Adipocyte (in vitro differentiated cells): ENCODE data around the gene VAV3.

Experiments
- DNase-seq: peaks from one replicate; pipeline ENCODE4 v3.0.0-alpha.2; 2015; ENCODE audit warnings: low read depth
- H3K27me3 ChIP-seq: replicated peaks from 2 replicates; pipeline ENCODE4 v1.7.0; 2013; ENCODE audit warnings: mild to moderate bottlenecking, low read length, moderate library complexity; ENCODE audit not compliant: control insufficient read depth, insufficient read depth
- H3K36me3 ChIP-seq: 2 replicates; pipeline ENCODE4 v1.7.0; 2013; ENCODE audit warnings: low read length, mild to moderate bottlenecking, moderate library complexity; ENCODE audit not compliant: control insufficient read depth, insufficient read depth, severe bottlenecking
- H3K4me1 ChIP-seq: 2 replicates; pipeline ENCODE4 v1.7.0; 2013; ENCODE audit warnings: mild to moderate bottlenecking, low read length, moderate library complexity; ENCODE audit not compliant: control insufficient read depth, insufficient read depth
- H3K4me3 ChIP-seq: 2 replicates; pipeline ENCODE4 v1.7.0; 2013; ENCODE audit warnings: mild to moderate bottlenecking, low read length, moderate library complexity
- H3K9ac ChIP-seq: 2 replicates; pipeline ENCODE4 v1.7.0; 2013; ENCODE audit warnings: mild to moderate bottlenecking, low read length, moderate library complexity
- H3K9me3 ChIP-seq: 2 replicates; pipeline ENCODE4 v1.7.0; 2013; ENCODE audit warnings: mild to moderate bottlenecking, low read length, moderate library complexity; ENCODE audit not compliant: control insufficient read depth

The VAV3 gene

GRCh38 chr1:107625405-107626029, 339.5 kb downstream of the VAV3 start:
- Histone ChIP-seq H3K4me3 (no peak overlapping the region), H3K27me3 (no peaks in the 10 kb centered on the region), H3K36me3 (no peaks in the 10 kb centered on the region), H3K9ac (no peak overlapping the region), H3K4me1 (peaks cover 38% of the 10 kb centered on the region), H3K9me3 (no peaks in the 10 kb centered on the region)
- DNase-seq: no peak

GRCh38 chr1:107623431-107623830, 341.5 kb downstream of the VAV3 start:
- no peak for DNase-seq
- Histone ChIP-seq H3K27me3 (no peaks in the 10 kb centered on the region), H3K4me3 (no peak overlapping the region), H3K9ac (no peak overlapping the region), H3K9me3 (no peaks in the 10 kb centered on the region), H3K36me3 (no peaks in the 10 kb centered on the region), H3K4me1 (peaks cover 38% of the 10 kb centered on the region)

- Histone ChIP-seq H3K4me1 (peaks cover 38% of the 10 kb centered on the region), H3K9ac (no peak overlapping the region), H3K9me3 (no peaks in the 10 kb centered on the region), H3K4me3 (no peak overlapping the region), H3K36me3 (no peaks in the 10 kb centered on the region), H3K27me3 (no peaks in the 10 kb centered on the region)
- DNase-seq: peak; percentile 46
These were observed 342.0 kb downstream of the VAV3 start for GRCh38 chr1:107622966-107623365.

GRCh38 chr1:107622535-107622934, 342.4 kb downstream of the VAV3 start:
- Histone ChIP-seq H3K9ac (no peak overlapping the region), H3K27me3 (no peaks in the 10 kb centered on the region), H3K9me3 (no peaks in the 10 kb centered on the region)

GRCh38 chr1:107620753-107621152, 344.2 kb downstream of the VAV3 start:
- Histone ChIP-seq H3K36me3 (no peaks in the 10 kb centered on the region), H3K4me3 (no peak overlapping the region), H3K4me1 (peaks cover 22% of the 10 kb centered on the region), H3K27me3 (no peaks in the 10 kb centered on the region), H3K9ac (no peak overlapping the region), H3K9me3 (no peaks in the 10 kb centered on the region)
- no peak for DNase-seq

More at GRCh38 chr1:107622535-107622934, 342.4 kb downstream of the VAV3 start:
- DNase-seq: no peak
- Histone ChIP-seq H3K36me3 (no peaks in the 10 kb centered on the region), H3K4me3 (no peak overlapping the region), H3K4me1 (peaks cover 38% of the 10 kb centered on the region)

GRCh38 chr1:107618539-107618938, 346.4 kb downstream of the VAV3 start:
- Histone ChIP-seq H3K27me3 (no peaks in the 10 kb centered on the region), H3K4me3 (no peak overlapping the region), H3K4me1 (peaks cover 6% of the 10 kb centered on the region), H3K36me3 (no peaks in the 10 kb centered on the region), H3K9me3 (no peaks in the 10 kb centered on the region), H3K9ac (no peak overlapping the region)
- DNase-seq: no peak

- H3K36me3 ChIP-seq: no peaks in the 10 kb centered on the region
- no peak overlapping the region for H3K4me3 ChIP-seq
- DNase-seq: no peak
- no peaks in the 10 kb centered on the region for H3K9me3 ChIP-seq
- H3K27me3 ChIP-seq: no peaks in the 10 kb centered on the region
- H3K9ac ChIP-seq: no peak overlapping the region
- H3K4me1 ChIP-seq: peaks cover under 1% of the 10 kb centered on the region
These were observed 347.1 kb downstream of the VAV3 start for GRCh38 chr1:107617921-107618320.

- Histone ChIP-seq H3K27me3 (no peaks in the 10 kb centered on the region), H3K9ac (no peak overlapping the region), H3K9me3 (peaks cover 2% of the 10 kb centered on the region), H3K4me1 (no peaks in the 10 kb centered on the region), H3K36me3 (no peaks in the 10 kb centered on the region), H3K4me3 (no peak overlapping the region)
- no peak for DNase-seq
These were observed 347.5 kb downstream of the VAV3 start for GRCh38 chr1:107617456-107617855.

- no peak for DNase-seq
These were observed 355.2 kb downstream of the VAV3 start for GRCh38 chr1:107609808-107610207.

GRCh38 chr1:107604825-107605224, 360.2 kb downstream of the VAV3 start:
- no peak overlapping the region for H3K9ac ChIP-seq
- H3K4me1 ChIP-seq: no peaks in the 10 kb centered on the region
- H3K27me3 ChIP-seq: no peaks in the 10 kb centered on the region
- peaks cover 8% of the 10 kb centered on the region for H3K9me3 ChIP-seq
- no peaks in the 10 kb centered on the region for H3K36me3 ChIP-seq
- H3K4me3 ChIP-seq: no peak overlapping the region
- no peak for DNase-seq

More at GRCh38 chr1:107609808-107610207, 355.2 kb downstream of the VAV3 start:
- H3K4me1 ChIP-seq: no peaks in the 10 kb centered on the region
- H3K9ac ChIP-seq: no peak overlapping the region
- H3K36me3 ChIP-seq: no peaks in the 10 kb centered on the region
- H3K9me3 ChIP-seq: peaks cover 13% of the 10 kb centered on the region
- no peak overlapping the region for H3K4me3 ChIP-seq
- H3K27me3 ChIP-seq: no peaks in the 10 kb centered on the region

GRCh38 chr1:107600607-107601160, 364.3 kb downstream of the VAV3 start:
- no peaks in the 10 kb centered on the region for H3K27me3 ChIP-seq
- H3K9ac ChIP-seq: no peak overlapping the region
- H3K9me3 ChIP-seq: peaks cover under 1% of the 10 kb centered on the region
- no peak overlapping the region for H3K4me3 ChIP-seq
- no peak for DNase-seq
- H3K36me3 ChIP-seq: no peaks in the 10 kb centered on the region
- no peaks in the 10 kb centered on the region for H3K4me1 ChIP-seq

- no peak for DNase-seq
- no peaks in the 10 kb centered on the region for H3K9me3 ChIP-seq
- H3K9ac ChIP-seq: no peak overlapping the region
- H3K4me1 ChIP-seq: no peaks in the 10 kb centered on the region
- no peaks in the 10 kb centered on the region for H3K36me3 ChIP-seq
- H3K4me3 ChIP-seq: no peak overlapping the region
- no peaks in the 10 kb centered on the region for H3K27me3 ChIP-seq
These were observed 365.8 kb downstream of the VAV3 start for GRCh38 chr1:107599220-107599619.
